Liver (tissue), 3 donors: ENCODE data around the gene ARL5B.
A peak's percentile ranks its signal among the peaks of the same experiment; 100 is the strongest.

Experiments
- ATF3 ChIP-seq: IDR thresholded peaks from 2 replicates; pipeline ENCODE4 v1.6.1; 2016; ENCODE audit warnings: antibody characterized with exemption
- CTCF ChIP-seq: fragments of 150-350 bp; IDR thresholded peaks from 2 replicates; pipeline ENCODE4 v1.5.1; 2017; ENCODE audit warnings: improper control_type of control experiment, low read depth, low read length; ENCODE audit not compliant: missing input control
- EGR1 ChIP-seq, 2 donors: IDR thresholded peaks; 2 replicates each; pipeline ENCODE4 v1.6.1; 2016 to 2018; ENCODE audit warnings: antibody characterized with exemption in 2 of 2, low read depth in 2 of 2
- FOXA1 ChIP-seq: IDR thresholded peaks from 2 replicates; pipeline ENCODE4 v1.6.1; 2016; ENCODE audit warnings: antibody characterized with exemption
- GABPA ChIP-seq, 2 donors: IDR thresholded peaks in 1 of 2; conservative IDR thresholded peaks in 1 of 2; 2 replicates each; pipeline ENCODE4 v1.6.1; 2016; ENCODE audit warnings: antibody characterized with exemption in 2 of 2, mild to moderate bottlenecking in 1 of 2, moderate library complexity in 1 of 2
- HNF4A ChIP-seq, 2 donors: conservative IDR thresholded peaks; 2 replicates each; pipeline ENCODE4 v1.6.1; 2016; ENCODE audit warnings: antibody characterized with exemption in 2 of 2, mild to moderate bottlenecking in 2 of 2
- HNF4G ChIP-seq: IDR thresholded peaks from 2 replicates; pipeline ENCODE4 v1.6.1; 2016; ENCODE audit warnings: antibody characterized with exemption
- JUND ChIP-seq, 2 donors: IDR thresholded peaks; 2 replicates each; pipeline ENCODE4 v1.6.1; 2016; ENCODE audit warnings: antibody characterized with exemption in 2 of 2
- RAD21 ChIP-seq, 2 donors: IDR thresholded peaks; 2 replicates each; pipeline ENCODE4 v1.6.1; 2016; ENCODE audit warnings: antibody characterized with exemption in 2 of 2, mild to moderate bottlenecking in 2 of 2
- TAF1 ChIP-seq: conservative IDR thresholded peaks from 2 replicates; pipeline ENCODE4 v1.6.1; 2016; ENCODE audit warnings: antibody characterized with exemption, mild to moderate bottlenecking
- YY1 ChIP-seq: IDR thresholded peaks from 2 replicates; pipeline ENCODE4 v1.6.1; 2016; ENCODE audit warnings: antibody characterized with exemption, mild to moderate bottlenecking
- TF ChIP-seq, protein P1 (sequence below): IDR thresholded peaks from 2 replicates; pipeline ENCODE4 v1.6.1; 2016; ENCODE audit warnings: antibody characterized with exemption
- TF ChIP-seq, protein P2 (sequence below): IDR thresholded peaks from 2 replicates; pipeline ENCODE4 v1.6.1; 2016; ENCODE audit warnings: antibody characterized with exemption, mild to moderate bottlenecking
- donor health status: healthy.
- donor health status: healthy.

DNA sequence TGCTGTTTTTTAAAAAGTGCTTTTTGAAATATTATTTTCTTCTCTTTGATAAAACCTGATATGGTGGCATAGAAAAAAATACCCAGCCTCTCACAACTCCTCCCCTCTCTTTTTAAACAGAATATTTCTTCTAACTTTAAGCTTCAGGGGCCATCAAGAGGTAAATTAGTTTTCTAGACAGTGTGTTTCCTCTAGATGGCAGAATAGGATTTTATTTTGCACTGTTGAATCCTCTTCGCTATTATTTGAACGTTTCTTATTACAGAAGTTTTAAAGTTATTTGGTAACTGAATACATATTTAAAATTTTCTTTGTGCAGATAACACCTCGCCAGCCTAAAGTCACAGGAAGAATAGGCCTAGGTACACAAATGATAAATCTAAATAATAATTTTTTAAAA, 30.3 kb downstream of the ARL5B start:
- TF ChIP-seq CTCF (peak; percentile 38), TAF1 (no peak), YY1 (no peak), HNF4A (conservative IDR thresholded peaks at IDR 0.05) (no peak), RAD21 (IDR thresholded peaks at IDR 0.05) (peak; percentile 77), FOXA1 (no peak), ATF3 (no peak), GABPA (IDR thresholded peaks at IDR 0.05 in 1 of 2, conservative IDR thresholded peaks at IDR 0.05 in 1 of 2) (no peak), JUND (IDR thresholded peaks at IDR 0.05) (no peak), EGR1 (IDR thresholded peaks at IDR 0.05; ENCODE audit: low read depth in 2 of 2) (no peak), HNF4G (no peak)
- TF ChIP-seq, protein P1, sequence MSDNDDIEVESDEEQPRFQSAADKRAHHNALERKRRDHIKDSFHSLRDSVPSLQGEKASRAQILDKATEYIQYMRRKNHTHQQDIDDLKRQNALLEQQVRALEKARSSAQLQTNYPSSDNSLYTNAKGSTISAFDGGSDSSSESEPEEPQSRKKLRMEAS, result no peak
- TF ChIP-seq, protein P2, sequence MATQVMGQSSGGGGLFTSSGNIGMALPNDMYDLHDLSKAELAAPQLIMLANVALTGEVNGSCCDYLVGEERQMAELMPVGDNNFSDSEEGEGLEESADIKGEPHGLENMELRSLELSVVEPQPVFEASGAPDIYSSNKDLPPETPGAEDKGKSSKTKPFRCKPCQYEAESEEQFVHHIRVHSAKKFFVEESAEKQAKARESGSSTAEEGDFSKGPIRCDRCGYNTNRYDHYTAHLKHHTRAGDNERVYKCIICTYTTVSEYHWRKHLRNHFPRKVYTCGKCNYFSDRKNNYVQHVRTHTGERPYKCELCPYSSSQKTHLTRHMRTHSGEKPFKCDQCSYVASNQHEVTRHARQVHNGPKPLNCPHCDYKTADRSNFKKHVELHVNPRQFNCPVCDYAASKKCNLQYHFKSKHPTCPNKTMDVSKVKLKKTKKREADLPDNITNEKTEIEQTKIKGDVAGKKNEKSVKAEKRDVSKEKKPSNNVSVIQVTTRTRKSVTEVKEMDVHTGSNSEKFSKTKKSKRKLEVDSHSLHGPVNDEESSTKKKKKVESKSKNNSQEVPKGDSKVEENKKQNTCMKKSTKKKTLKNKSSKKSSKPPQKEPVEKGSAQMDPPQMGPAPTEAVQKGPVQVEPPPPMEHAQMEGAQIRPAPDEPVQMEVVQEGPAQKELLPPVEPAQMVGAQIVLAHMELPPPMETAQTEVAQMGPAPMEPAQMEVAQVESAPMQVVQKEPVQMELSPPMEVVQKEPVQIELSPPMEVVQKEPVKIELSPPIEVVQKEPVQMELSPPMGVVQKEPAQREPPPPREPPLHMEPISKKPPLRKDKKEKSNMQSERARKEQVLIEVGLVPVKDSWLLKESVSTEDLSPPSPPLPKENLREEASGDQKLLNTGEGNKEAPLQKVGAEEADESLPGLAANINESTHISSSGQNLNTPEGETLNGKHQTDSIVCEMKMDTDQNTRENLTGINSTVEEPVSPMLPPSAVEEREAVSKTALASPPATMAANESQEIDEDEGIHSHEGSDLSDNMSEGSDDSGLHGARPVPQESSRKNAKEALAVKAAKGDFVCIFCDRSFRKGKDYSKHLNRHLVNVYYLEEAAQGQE, result no peak
